Fibroblast of mammary gland (primary cell): ENCODE data around the gene PAK6.

Source experiments
- DNase-seq: peaks from one replicate; pipeline ENCODE4 v3.0.0-alpha.2; 2010; ENCODE audit warnings: low read depth
- H3K4me3 ChIP-seq: 2 replicates; pipeline ENCODE4 v1.5.1; 2011; ENCODE audit warnings: low read depth, mild to moderate bottlenecking, low read length, moderate library complexity; ENCODE audit not compliant: control insufficient read depth
- CTCF ChIP-seq: conservative IDR thresholded peaks from 2 replicates; pipeline ENCODE4 v1.5.1; 2011; ENCODE audit warnings: low read depth, low read length, inconsistent platforms; ENCODE audit not compliant: control insufficient read depth, insufficient read depth

PAK6 gene

GRCh38 chr15:40271685-40272484 lies 33.0 kb downstream of the PAK6 start:
- no peak for DNase-seq
- no peak overlapping the region for H3K4me3 ChIP-seq
- no peak for TF ChIP-seq CTCF

- DNase-seq, result no peak
- H3K4me3 ChIP-seq, result no peak overlapping the region
- peak; percentile 30 for TF ChIP-seq CTCF
Measured at GRCh38 chr15:40272485-40273056, 33.7 kb downstream of the PAK6 start.

GRCh38 chr15:40273428-40273827 lies 34.6 kb downstream of the PAK6 start:
- H3K4me3 ChIP-seq, result no peak overlapping the region
- no peak for DNase-seq
- no peak for TF ChIP-seq CTCF

- peak; percentile 78 for DNase-seq
- no peak overlapping the region for H3K4me3 ChIP-seq
- TF ChIP-seq CTCF, result peak; percentile 100
Measured at GRCh38 chr15:40274350-40275274, 35.7 kb downstream of the PAK6 start.

- no peak for DNase-seq
- no peak overlapping the region for H3K4me3 ChIP-seq
- no peak for TF ChIP-seq CTCF
Measured at GRCh38 chr15:40275523-40275922, 36.7 kb downstream of the PAK6 start.

- no peak for TF ChIP-seq CTCF
- no peak for DNase-seq
- H3K4me3 ChIP-seq, result no peak overlapping the region
Measured at GRCh38 chr15:40275954-40276353, 37.1 kb downstream of the PAK6 start.
